Anterior cingulate cortex (tissue), 58 donors: ENCODE measurements around the gene CLIC6.

Experiments used
- DNase-seq, 58 donors: peaks; one replicate each; lab custom pipeline; 2025; lab: John Stamatoyannopoulos, UW

The CLIC6 gene

GRCh38 chr21:34761758-34762330 is 93.0 kb downstream of the CLIC6 start:
- DNase-seq: no peak

DNA sequence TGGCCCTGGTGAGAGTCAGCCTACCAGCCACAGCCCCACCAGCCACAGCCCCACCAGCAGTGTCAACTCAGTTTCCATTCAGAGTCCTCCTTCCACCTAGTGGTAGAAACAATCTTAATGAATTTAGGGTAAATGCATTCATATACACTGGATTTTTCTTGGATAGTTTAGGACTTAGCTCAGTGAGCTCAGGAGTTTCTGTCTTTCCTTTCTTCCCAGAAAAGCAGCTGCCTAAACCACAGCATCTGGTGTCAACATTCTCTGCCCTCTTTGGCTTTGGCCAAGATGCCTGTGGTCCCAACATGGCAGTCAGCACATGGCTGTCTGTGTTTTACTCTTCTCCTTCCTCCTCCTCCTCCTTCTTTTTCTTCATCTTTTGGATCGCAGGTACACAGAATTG is 94.0 kb downstream of the CLIC6 start:
- no peak for DNase-seq

GRCh38 chr21:34764715-34765284 is 96.0 kb downstream of the CLIC6 start:
- DNase-seq: no peak

GRCh38 chr21:34765619-34766018 is 96.8 kb downstream of the CLIC6 start:
- no peak for DNase-seq

- no peak for DNase-seq
Measured at GRCh38 chr21:34766862-34767261, 98.1 kb downstream of the CLIC6 start.
